ENCODE results near the gene IQSEC1.

The IQSEC1 gene

DNA sequence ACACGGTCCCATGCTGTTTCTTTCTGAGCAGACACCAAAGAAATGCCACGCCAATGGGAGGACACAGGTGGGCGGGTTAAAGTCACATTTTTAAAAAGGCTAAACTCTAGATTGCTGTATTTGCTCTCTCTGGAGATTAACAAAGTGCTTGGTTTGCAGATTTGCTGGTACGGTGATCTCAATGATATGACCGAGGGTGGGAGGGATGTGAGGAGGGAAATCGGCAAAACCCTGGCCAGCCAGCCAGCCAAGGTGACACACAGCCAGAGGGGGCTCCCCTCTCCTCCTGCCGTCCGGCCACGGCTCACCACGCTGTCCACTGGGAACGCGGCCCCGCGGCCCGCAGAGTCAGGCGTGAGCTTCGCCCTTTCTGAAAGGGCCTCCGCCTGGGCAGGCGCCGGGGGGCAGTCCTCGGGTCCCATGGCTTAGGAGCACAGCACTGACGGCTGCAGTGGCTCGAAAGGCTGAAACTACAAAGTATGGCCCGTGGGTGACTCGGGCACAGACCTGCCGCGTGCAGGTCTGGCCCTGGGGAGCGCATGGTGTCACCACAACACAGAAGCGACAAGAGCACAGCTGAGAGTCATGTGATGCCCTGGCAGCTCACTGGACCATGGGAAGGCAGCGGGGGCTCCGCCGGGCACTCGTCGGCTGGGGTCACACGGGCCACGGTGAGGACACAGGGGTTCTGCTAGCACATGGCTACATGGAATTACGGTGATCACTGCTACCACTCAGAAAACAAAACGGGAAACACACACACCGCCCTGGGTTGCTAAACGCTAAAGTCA lies 174.1 kb downstream of the IQSEC1 start:
- no peak for TF ChIP-seq CTCF (IDR thresholded peaks at IDR 0.05; ENCODE audit: insufficient read depth, low read depth, low read length, missing control alignments)
- H3K4me3 ChIP-seq (ENCODE audit: low read depth, low read length) = no peak overlapping the region
- DNase-seq (ENCODE audit: low read depth) = no peak

GRCh38 chr3:12898290-12898964 lies 174.8 kb downstream of the IQSEC1 start:
- DNase-seq (ENCODE audit: low read depth) = no peak
- TF ChIP-seq CTCF (IDR thresholded peaks at IDR 0.05; ENCODE audit: insufficient read depth, low read depth, low read length, missing control alignments) = no peak
- H3K4me3 ChIP-seq (ENCODE audit: low read depth, low read length) = no peak overlapping the region

GRCh38 chr3:12897381-12898289 lies 175.6 kb downstream of the IQSEC1 start:
- no peak for DNase-seq (ENCODE audit: low read depth)

DNA sequence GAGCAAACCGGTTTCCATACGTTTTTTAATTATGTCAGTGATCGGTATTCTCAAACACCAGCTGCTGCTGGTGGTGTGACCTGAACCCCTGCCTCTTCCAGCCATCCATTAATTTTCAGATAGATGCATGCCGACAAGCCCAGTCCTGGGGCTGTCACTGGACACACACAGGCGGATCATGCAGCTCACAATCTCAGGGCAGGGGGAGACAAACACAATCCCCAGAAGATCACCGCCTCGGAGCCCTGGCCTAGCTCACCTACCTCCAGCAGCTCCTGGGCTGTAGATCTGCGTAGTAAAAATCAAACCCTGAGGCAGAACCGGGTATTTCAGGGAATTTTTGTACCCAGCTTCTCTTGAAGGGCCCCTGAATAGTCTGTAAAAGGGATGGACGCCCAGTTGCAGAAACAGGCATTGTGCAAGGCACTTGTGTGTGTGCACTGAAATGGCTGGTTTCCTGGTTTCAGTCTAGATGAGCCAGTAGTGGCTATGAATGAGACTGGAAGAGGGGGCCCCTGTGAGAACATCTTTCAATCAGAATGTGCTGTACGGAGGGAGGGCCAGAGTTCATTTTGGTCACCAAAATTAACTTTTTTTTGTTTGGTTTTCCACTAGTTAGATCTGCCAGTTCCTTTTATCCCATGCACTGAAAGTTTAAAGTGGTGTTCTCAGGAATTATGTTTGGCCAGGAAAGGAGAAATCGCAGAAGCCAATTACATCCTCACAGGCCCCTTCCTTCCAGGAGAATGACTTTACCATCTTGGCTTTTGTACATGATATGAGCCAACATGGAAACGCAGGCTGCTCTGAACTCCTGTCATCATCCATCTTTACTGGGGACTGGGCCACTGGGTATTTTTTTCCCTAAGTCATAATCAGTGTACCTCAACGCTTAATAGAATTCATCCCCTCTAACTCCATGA lies 176.9 kb downstream of the IQSEC1 start:
- H3K4me3 ChIP-seq (ENCODE audit: low read depth, low read length) = no peak overlapping the region
- no peak for TF ChIP-seq CTCF (IDR thresholded peaks at IDR 0.05; ENCODE audit: insufficient read depth, low read depth, low read length, missing control alignments)
- DNase-seq (ENCODE audit: low read depth) = peak; percentile 42

More at GRCh38 chr3:12897381-12898289, 175.6 kb downstream of the IQSEC1 start:
- no peak overlapping the region for H3K4me3 ChIP-seq (ENCODE audit: low read depth, low read length)
- TF ChIP-seq CTCF (IDR thresholded peaks at IDR 0.05; ENCODE audit: insufficient read depth, low read depth, low read length, missing control alignments) = no peak

GRCh38 chr3:12895391-12896062 lies 177.7 kb downstream of the IQSEC1 start:
- DNase-seq (ENCODE audit: low read depth) = peak; percentile 14
- TF ChIP-seq CTCF (IDR thresholded peaks at IDR 0.05; ENCODE audit: insufficient read depth, low read depth, low read length, missing control alignments) = no peak
- no peak overlapping the region for H3K4me3 ChIP-seq (ENCODE audit: low read depth, low read length)

Measured in GM12865 (cell line).